HepG2 (cell line): ENCODE measurements around the gene SLC24A4. TPM values are rescaled to one million over a fixed set of nuclear protein-coding genes. Genes with fewer than 3 reads are reported as not detected.

Source experiments
- ATAC-seq: fragments of 200-7000 bp; cut with Tn5 transposase; 3 replicates; pipeline ENCODE4 v1.9.1; 2020; ENCODE audit warnings: mild to moderate bottlenecking, moderate library complexity
- BruUV-seq: library from RNA; stranded (reverse); fragments of 400-500 nt; replicated peaks from 2 replicates; lab custom pipeline; 2021; lab: Mats Ljungman, UMichigan
- CTCF ChIA-PET: fragments of 300-600 bp; formaldehyde crosslinking; extraction: SDS; loops from one replicate; lab custom pipeline; 2021; ENCODE audit warnings: low total read pairs, inconsistent platforms, low intra/inter-chr PET ratio; lab: Yijun Ruan, JAX
- POLR2A ChIA-PET: fragments of 350-600 bp; sonication (Branson Sonifier 250); formaldehyde crosslinking; loops from one replicate; lab custom pipeline; 2020; ENCODE audit warnings: antibody characterized with exemption, inconsistent platforms; lab: Yijun Ruan, JAX
- DNase-seq: peaks from one replicate; pipeline ENCODE4 v3.0.0-alpha.2; 2015; ENCODE audit warnings: low spot score
- FAIRE-seq: peaks from 3 replicates; lab custom pipeline; 2011; peaks lifted over from hg19 to GRCh38; lab: Jason Lieb, UNC
- H2AFZ ChIP-seq: one replicate; pipeline ENCODE4 v1.6.1; 2011; ENCODE audit warnings: low read length, inconsistent platforms
- H3K27ac ChIP-seq: fragments of 300-600 bp; 3 replicates; pipeline ENCODE4 v1.8.0; 2011; ENCODE audit warnings: mixed run types, mild to moderate bottlenecking, mixed read lengths, low read length, inconsistent platforms; ENCODE audit not compliant: insufficient read depth; ENCODE audit errors: extremely low read length
- H3K27me3 ChIP-seq, 2 experiments: fragments of 200-600 bp in 1 of 2; 2 replicates in 1 of 2; 3 replicates in 1 of 2; pipeline versions ENCODE4 v1.6.0 to v1.8.0; 2011; ENCODE audit warnings: low read length in 2 of 2, mild to moderate bottlenecking in 2 of 2, moderate library complexity in 2 of 2, inconsistent platforms in 1 of 2; ENCODE audit not compliant: insufficient read depth in 2 of 2, control insufficient read depth in 1 of 2
- H3K36me3 ChIP-seq, 2 experiments: fragments of 200-600 bp in 1 of 2; replicated peaks in 1 of 2; 2 replicates in 1 of 2; 3 replicates in 1 of 2; pipeline versions ENCODE4 v1.5.1 to v1.8.0; 2011; ENCODE audit warnings: low read length in 2 of 2, inconsistent platforms in 1 of 2; ENCODE audit not compliant: insufficient read depth in 2 of 2, control insufficient read depth in 1 of 2
- H3K4me1 ChIP-seq: 2 replicates; pipeline ENCODE4 v1.5.1; 2012; ENCODE audit warnings: low read length, inconsistent platforms; ENCODE audit not compliant: insufficient read depth
- H3K4me2 ChIP-seq: 2 replicates; pipeline ENCODE4 v1.6.0; 2011; ENCODE audit warnings: low read depth, low read length, inconsistent platforms
- H3K4me3 ChIP-seq, 3 experiments: fragments of 200-600 bp in 1 of 3; sonication (generic), shearing (Covaris generic) in 1 of 3; replicated peaks in 1 of 3; 2 replicates each; pipeline ENCODE4 v1.5.1; 2011 to 2016; ENCODE audit warnings: low read length in 3 of 3, inconsistent platforms in 2 of 3, low read depth in 2 of 3, mild to moderate bottlenecking in 2 of 3, control low read depth in 1 of 3, mixed read lengths in 1 of 3; ENCODE audit not compliant: insufficient read depth in 1 of 3
- H3K79me2 ChIP-seq: one replicate; pipeline ENCODE4 v1.6.1; 2011; ENCODE audit warnings: low read length, inconsistent platforms; ENCODE audit not compliant: insufficient read depth
- H3K9ac ChIP-seq: 2 replicates; pipeline ENCODE4 v1.6.0; 2011; ENCODE audit warnings: mild to moderate bottlenecking, low read depth, low read length, inconsistent platforms; ENCODE audit not compliant: insufficient read depth
- H3K9me3 ChIP-seq: 2 replicates; pipeline ENCODE4 v1.5.1; 2012; ENCODE audit warnings: mild to moderate bottlenecking, low read length
- H4K20me1 ChIP-seq: 2 replicates; pipeline ENCODE4 v1.6.0; 2011; ENCODE audit warnings: inconsistent platforms, mild to moderate bottlenecking, low read length, moderate library complexity; ENCODE audit not compliant: insufficient read depth
- BRCA1 ChIP-seq: sonication (generic); formaldehyde crosslinking; IDR thresholded peaks from 2 replicates; pipeline ENCODE4 v1.4.0; 2020; ENCODE audit warnings: missing genetic modification reagents
- CREB1 ChIP-seq, 2 experiments: fragments of 450-650 bp in 1 of 2; IDR thresholded peaks; 2 replicates each; pipeline ENCODE4 v1.6.1; 2016 to 2017; ENCODE audit warnings: control low read depth in 1 of 2, mild to moderate bottlenecking in 1 of 2, missing compliant biosample characterization in 1 of 2, missing genetic modification characterization in 1 of 2
- GMEB2 ChIP-seq: IDR thresholded peaks from 2 replicates; pipeline ENCODE4 v1.6.1; 2016; ENCODE audit warnings: missing biosample characterization, missing genetic modification reagents, low read depth
- MNT ChIP-seq: fragments of 450-650 bp; IDR thresholded peaks from 2 replicates; pipeline ENCODE4 v1.6.1; 2016
- RAD51 ChIP-seq: fragments of 450-650 bp; IDR thresholded peaks from 2 replicates; pipeline ENCODE4 v1.6.1; 2016; ENCODE audit warnings: borderline replicate concordance
- USF2 ChIP-seq, 2 experiments: sonication (generic) in 1 of 2; formaldehyde crosslinking in 1 of 2; IDR thresholded peaks; 2 replicates each; pipeline versions ENCODE4 v1.5.1 to v1.6.1; 2011 to 2020; ENCODE audit warnings: borderline replicate concordance in 1 of 2, low read depth in 1 of 2, low read length in 1 of 2, mild to moderate bottlenecking in 1 of 2, missing genetic modification reagents in 1 of 2, moderate library complexity in 1 of 2
- ZFP36L2 ChIP-seq: sonication (generic); formaldehyde crosslinking; IDR thresholded peaks from 2 replicates; pipeline ENCODE4 v1.4.0; 2020; ENCODE audit warnings: missing genetic modification reagents
- ZNF275 ChIP-seq: sonication (generic); formaldehyde crosslinking; IDR thresholded peaks from 2 replicates; pipeline ENCODE4 v1.8.0; 2022; ENCODE audit warnings: missing genetic modification reagents, mild to moderate bottlenecking, inconsistent platforms, borderline replicate concordance
- WGBS: methylation state at CpG from one replicate; pipeline ENCODE4 v1.1.6; 2017; ENCODE audit warnings: low lambda C conversion rate; 5-methylcytosine and 5-hydroxymethylcytosine counted together
- in situ Hi-C: cut with HindIII; loops from 2 replicates; pipeline ENCODE4 v1.10.0; 2017; ENCODE audit warnings: low pct_unique_long_range_greater_than_20kb; ENCODE audit not compliant: extremely low pct_ligation_motif_present
- intact Hi-C: fragments of 100-400 bp; cut with micrococcal nuclease; formaldehyde crosslinking; loops from one replicate; pipeline ENCODE4 v1.10.0; 2022; ENCODE audit not compliant: unreplicated experiment
- polyA plus RNA-seq, 8 experiments: library from polyadenylated mRNA; depleted of rRNA in 3 of 8; stranded (reverse) in 7 of 8; unstranded in 1 of 8; fragments of >200 nt; fragmentation: Illumina TruSeq in 4 of 8; extraction: Trizol in 4 of 8; gene quantifications; 2 replicates each; pipeline versions ENCODE4 v1.2.1 to v1.2.3, GENCODE V29; 2011 to 2016; ENCODE audit warnings: low read depth in 4 of 8, missing spikeins in 1 of 8, mixed read lengths in 1 of 8; ENCODE audit not compliant: insufficient read depth in 1 of 8
- total RNA-seq, 5 experiments: library from RNA; depleted of rRNA; stranded (reverse); fragments of >200 nt; fragmentation: Illumina TruSeq; extraction: Trizol; gene quantifications; 2 replicates each; pipeline ENCODE4 v1.2.3, GENCODE V29; 2016; ENCODE audit warnings: low read depth in 1 of 5

SLC24A4 gene
- total and polyA plus RNA-seq, 2 of the 13 experiments (the other 11 are each of a cell fraction or from before 2014, with no cell fraction given) = not detected

GRCh38 chr14:92391726-92392125, 68.8 kb downstream of the SLC24A4 start (continued):
- TF ChIP-seq ZNF275 (CRISPR knock-in tag) (no peak), ZFP36L2 (CRISPR knock-in tag) (no peak), BRCA1 (CRISPR knock-in tag) (no peak)

- peaks cover 6% of the 10 kb centered on the region for H3K4me1 ChIP-seq
- H3K27ac ChIP-seq = no peak overlapping the region
- H3K79me2 ChIP-seq = no peaks in the 10 kb centered on the region
- in situ Hi-C loops = no loop called here
- H3K4me3 ChIP-seq = no peak overlapping the region
- ChIA-PET CTCF (no interaction called here), POLR2A (no interaction called here)
- DNase-seq (no peak), ATAC-seq (no peak), FAIRE-seq (no peak)
- intact Hi-C loops = no loop called here
- H3K36me3 ChIP-seq = no peaks in the 10 kb centered on the region
- no peak overlapping the region for H3K9ac ChIP-seq
- no peak overlapping the region for H3K4me2 ChIP-seq
- H2AFZ ChIP-seq = no peak overlapping the region
- TF ChIP-seq CREB1 (IDR thresholded peaks at IDR 0.05) (peak; percentile 59), CREB1 (CRISPR knock-in tag; IDR thresholded peaks at IDR 0.05) (no peak), RAD51 (peak; percentile 29; the same call in 1 of the 2 replicates), USF2 (IDR thresholded peaks at IDR 0.05; ENCODE audit: low read depth, low read length) (peak; percentile 42; the same call in 1 of the 2 replicates), USF2 (CRISPR knock-in tag; IDR thresholded peaks at IDR 0.05; ENCODE audit: borderline replicate concordance) (no peak), MNT (peak; percentile 57), GMEB2 (no peak)
- TF ChIP-seq, all 625 proteins: peak for 4
- no TSS peak for BruUV-seq
- Histone ChIP-seq H3K27me3 (peaks cover 2 to 21% of the 10 kb centered on the region in 2 experiments; a peak in 3 of 5 replicates), H4K20me1 (no peaks in the 10 kb centered on the region), H3K9me3 (no peaks in the 10 kb centered on the region)
- 0% methylated on average over 3 of the region's 9 CpGs for WGBS
These were observed 69.7 kb downstream of the SLC24A4 start for GRCh38 chr14:92392711-92393110.
